ENCODE measurements around the gene HAT1.

DNA sequence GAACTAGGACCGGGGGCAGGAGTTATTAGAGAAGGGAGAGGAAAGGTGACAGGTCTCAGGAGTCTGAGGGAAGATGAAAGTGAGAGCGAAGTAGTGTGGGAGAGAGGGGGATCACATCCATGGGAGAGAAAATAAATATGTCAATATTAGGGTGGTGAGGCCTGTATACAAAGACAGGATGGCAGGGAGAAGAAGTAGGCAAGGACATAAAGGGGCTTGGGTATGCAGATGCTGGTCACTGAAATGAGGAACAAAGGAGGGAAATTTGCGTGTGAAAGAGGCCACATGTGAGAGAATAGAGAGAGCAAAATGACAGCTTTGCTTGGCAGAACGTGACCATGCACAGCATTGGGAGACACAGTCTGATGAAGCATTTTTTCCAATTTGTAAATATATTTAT, 91.1 kb downstream of the HAT1 start:
- TF ChIP-seq CTCF (conservative IDR thresholded peaks at IDR 0.05), result no peak
- no peak for TF ChIP-seq ZFX (IDR thresholded peaks at IDR 0.05)
